NCI-H2196 (cell line): Measurements from ENCODE around the gene C1QTNF3.

ENCODE experiments used
- DNase-seq: peaks from one replicate; lab custom pipeline; 2025; ENCODE audit not compliant: unreplicated experiment; lab: John Stamatoyannopoulos, UW

The C1QTNF3 gene

GRCh38 chr5:33999978-34000377 lies 43.0 kb downstream of the C1QTNF3 start:
- peak; percentile 22 for DNase-seq

- peak; percentile 98 for DNase-seq
Measured at GRCh38 chr5:33997331-33997983, 45.6 kb downstream of the C1QTNF3 start.

- DNase-seq = no peak
Measured at GRCh38 chr5:33995865-33996264, 47.1 kb downstream of the C1QTNF3 start.

GRCh38 chr5:33994845-33995244 lies 48.2 kb downstream of the C1QTNF3 start:
- DNase-seq = no peak

GRCh38 chr5:33992864-33993263 lies 50.1 kb downstream of the C1QTNF3 start:
- no peak for DNase-seq

- no peak for DNase-seq
Measured at GRCh38 chr5:33985447-33985846, 57.6 kb downstream of the C1QTNF3 start.

- DNase-seq = peak; percentile 45
Measured at GRCh38 chr5:33984671-33985124, 58.3 kb downstream of the C1QTNF3 start, which contains the start of gene SLC45A2. Gene SLC45A2 (minus strand): TSS chr5:33984693. CDS start chr5:33984583, 110 bp downstream.

- no peak for DNase-seq
Measured at GRCh38 chr5:33984178-33984577, 58.8 kb downstream of the C1QTNF3 start.

GRCh38 chr5:33981408-33982162 lies 61.4 kb downstream of the C1QTNF3 start:
- peak; percentile 39 for DNase-seq

GRCh38 chr5:33980030-33980429 lies 63.0 kb downstream of the C1QTNF3 start:
- no peak for DNase-seq

- no peak for DNase-seq
Measured at GRCh38 chr5:33978306-33978705, 64.7 kb downstream of the C1QTNF3 start.

GRCh38 chr5:33976307-33976706 lies 66.7 kb downstream of the C1QTNF3 start:
- DNase-seq = no peak

GRCh38 chr5:33975852-33976251 lies 67.2 kb downstream of the C1QTNF3 start:
- no peak for DNase-seq

- DNase-seq = no peak
Measured at GRCh38 chr5:33973271-33973670, 69.7 kb downstream of the C1QTNF3 start.

GRCh38 chr5:33969572-33970452 lies 73.2 kb downstream of the C1QTNF3 start:
- DNase-seq = peak; percentile 22

GRCh38 chr5:33968211-33969005 lies 74.6 kb downstream of the C1QTNF3 start:
- peak; percentile 35 for DNase-seq
